NCI-H69 (cell line): ENCODE data around the gene NHS.

Experiments used
- DNase-seq: peaks from one replicate; lab custom pipeline; 2025; lab: John Stamatoyannopoulos, UW

Gene NHS

DNA sequence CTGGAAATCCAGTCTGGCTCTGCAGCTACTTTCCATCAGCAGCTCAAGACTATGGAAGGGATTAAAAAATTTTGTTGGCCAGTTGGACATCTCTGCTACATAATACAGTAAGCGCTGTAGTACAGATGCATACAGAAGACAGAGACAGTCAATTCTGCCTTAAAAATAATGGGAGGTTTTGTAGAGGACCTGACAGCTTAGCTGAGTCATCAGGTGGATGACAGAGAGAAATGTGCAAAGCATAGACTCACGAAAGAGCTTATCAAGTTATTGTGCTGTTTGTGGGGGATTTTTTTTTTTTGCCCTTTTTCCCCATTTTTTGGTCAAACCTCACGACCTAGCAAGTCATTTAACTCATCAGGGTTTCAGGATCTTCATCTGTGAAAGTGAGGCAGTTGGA, 213.3 kb downstream of the NHS start:
- DNase-seq: no peak

DNA sequence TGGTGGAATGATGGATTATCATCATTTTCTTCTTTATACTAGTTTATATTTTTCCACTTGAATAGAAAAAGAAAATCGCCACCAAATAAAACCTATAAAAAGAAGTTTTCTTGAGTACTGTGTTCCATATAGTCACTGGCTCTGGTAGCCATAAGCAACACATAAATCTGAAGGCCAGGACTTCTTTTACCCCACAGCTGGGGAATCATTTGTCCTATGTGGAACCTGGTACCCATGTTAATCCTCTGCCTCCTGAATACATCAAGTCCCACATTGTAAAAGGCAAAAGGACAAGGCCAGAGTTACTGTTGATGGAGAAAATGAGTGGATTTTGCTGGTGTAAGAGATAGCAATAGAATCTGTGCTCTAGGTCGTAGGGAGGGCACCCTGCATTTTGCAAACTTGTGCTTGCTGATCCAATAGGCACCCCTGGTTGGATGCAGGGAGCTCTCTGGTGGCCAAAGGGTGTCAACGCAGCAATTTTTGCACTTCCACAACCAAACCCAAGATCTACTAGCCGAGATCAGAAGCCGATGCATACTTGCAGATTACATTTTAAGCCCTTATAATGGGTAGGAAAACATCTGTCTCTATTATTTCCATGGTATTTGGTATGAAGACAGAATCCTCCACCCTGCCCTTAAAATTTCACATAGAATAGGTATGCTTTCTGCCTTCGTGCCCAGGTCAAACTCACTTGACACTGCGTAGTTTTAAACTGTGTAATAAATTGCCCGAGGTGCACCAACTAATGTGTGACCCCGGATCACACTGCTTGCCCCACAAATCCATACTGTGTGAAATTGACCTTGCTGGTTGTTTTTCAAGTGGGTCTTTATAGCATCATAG, 216.1 kb downstream of the NHS start:
- peak; percentile 80 for DNase-seq

DNA sequence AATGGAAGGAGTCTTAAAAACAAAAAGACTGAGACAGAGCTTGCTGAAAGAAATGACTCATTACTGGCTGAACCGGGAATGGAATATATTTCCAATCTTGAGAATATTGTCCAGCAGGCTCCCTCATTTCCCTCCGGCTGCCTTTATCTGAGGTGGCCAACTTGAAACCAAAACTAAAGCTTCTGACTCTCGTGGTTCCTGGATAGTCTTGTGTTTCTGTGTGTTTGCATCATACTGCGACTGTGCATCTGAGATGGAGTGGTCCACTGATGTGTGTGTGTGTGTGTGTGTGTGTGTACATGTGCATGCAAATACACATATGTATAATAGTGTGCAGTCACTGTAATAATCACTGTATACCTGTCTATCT, 216.7 kb downstream of the NHS start:
- peak; percentile 12 for DNase-seq

DNA sequence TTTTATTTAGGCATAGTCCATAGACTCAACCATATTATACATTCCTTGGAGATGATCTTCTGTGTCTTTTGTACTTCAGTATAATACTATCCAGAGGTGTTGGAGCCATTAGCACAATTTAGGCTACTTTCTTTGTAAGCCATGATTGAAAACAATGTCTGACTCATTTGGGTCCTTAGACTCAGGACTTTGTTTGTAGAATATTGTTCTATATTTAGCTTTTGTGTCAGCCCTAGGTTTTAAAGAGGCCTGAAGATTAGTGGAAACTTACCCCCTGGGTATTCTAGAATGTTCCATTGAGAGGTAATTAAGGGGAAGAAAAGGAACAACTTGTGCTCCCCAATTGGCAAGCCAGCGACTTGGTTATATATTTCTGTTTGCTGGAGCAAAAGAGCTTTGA, 217.1 kb downstream of the NHS start:
- DNase-seq: no peak

DNA sequence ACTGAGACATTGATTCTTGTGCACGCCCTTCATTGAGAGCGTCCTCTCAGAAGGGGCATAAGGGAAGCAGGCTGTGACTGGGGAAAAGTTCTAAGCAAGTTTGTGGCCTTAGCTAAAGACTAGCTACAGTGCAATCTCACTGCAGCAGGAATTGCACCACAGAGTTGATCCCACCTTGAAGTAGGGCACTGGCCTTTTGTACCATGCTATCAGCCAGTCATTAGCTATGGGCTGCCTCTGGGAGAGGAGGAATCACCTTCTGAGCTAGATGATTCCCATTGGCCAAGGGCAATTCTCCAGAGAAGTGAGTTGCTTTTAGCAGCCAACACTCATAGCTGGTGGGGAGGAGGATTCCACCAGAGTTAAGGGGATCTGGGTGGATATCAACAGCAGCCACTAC, 219.7 kb downstream of the NHS start:
- DNase-seq: no peak

DNA sequence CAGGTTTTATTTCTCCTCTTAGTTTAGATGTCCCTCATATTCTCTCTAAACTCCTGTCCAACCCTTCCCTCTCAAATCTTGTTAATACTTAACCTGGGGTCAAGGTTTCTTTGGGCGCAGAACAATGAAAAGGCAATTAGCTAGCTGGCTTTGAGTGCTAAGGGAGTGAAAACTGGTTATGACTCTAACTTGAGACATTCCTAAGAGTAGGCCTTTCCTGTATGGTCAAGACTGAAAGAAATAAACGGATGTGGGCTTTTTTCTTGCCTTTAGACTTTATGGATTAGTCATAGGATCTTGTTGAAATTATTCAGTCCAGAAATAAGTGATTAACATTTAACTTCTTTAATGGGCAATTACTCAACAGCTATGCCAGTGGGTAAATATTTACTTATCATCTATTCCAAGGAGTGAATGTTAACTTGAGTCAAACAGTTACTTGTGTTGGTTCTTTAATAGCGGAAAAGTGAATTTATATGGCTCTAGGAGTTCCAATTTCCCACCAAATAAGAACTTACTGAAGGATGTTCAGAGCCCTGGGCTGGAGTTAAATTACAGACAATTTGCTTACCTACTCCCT, 220.5 kb downstream of the NHS start:
- peak; percentile 36 for DNase-seq

DNA sequence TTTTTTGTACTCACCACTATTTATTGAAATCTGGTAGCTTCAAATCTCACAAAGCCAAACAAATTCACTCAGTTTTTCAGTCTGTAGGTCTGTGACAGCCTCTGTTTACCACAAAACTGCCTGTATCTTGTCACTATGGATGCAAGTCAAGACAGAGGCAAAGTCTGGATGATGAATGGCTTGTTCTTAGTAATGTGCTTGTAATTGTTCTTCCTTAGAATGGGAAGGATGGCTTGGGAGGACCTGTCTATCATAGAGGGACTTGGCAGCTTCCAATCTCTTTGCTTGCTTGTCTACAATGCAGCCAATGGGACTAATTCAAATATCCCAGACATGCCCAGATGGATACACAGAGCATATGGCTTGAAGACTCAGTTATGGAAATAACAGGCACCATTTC, 221.1 kb downstream of the NHS start:
- peak; percentile 20 for DNase-seq

DNA sequence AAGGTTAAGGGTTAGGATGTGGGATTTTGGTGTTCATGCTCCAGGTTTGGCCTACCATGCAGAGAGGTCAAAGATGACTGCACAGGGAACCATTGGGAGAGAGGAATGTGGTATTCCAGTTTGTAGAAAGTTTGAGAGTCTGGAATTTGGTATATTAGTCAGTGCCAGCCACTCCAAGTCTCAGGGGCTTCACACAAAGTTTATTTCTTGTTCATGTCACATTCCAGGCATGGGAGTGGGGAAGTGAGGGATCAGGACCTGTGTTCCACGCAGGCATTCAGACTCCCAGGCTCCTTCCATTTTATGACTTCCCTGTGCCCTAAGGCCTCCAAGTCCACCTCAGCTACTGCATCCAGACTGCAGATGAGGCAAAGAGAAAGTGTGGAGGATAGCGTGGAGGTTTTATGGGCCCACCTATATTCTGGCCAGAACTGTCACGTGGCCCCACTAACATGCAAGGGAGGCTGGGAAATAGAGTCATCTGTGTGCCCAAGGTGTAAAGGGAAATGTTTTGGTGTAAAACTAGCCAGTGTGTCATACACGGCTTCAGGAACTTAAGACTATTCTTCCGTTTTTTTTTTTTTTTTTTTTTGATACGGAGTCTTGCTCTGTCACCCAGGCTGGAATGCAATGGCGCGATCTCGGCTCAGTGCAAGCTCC, 221.7 kb downstream of the NHS start:
- no peak for DNase-seq

DNA sequence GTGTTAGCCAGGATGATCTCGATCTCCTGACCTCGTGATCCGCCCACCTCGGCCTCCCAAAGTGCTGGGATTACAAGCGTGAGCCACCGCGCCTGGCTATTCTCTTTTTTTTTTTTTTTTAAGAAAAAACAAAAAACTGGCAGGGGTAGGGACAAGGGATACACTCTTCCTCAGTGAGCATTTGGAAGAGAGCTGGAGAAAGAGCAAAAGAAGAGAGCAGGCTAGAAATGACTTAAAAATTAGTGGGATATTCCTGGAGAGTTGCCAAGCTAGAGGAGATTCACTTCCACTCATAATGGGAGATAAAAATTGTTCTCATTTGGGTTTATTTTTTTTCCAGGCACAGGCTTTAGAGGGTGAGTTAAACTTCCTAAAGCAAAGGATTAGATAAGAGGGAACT, 222.3 kb downstream of the NHS start:
- DNase-seq: no peak

DNA sequence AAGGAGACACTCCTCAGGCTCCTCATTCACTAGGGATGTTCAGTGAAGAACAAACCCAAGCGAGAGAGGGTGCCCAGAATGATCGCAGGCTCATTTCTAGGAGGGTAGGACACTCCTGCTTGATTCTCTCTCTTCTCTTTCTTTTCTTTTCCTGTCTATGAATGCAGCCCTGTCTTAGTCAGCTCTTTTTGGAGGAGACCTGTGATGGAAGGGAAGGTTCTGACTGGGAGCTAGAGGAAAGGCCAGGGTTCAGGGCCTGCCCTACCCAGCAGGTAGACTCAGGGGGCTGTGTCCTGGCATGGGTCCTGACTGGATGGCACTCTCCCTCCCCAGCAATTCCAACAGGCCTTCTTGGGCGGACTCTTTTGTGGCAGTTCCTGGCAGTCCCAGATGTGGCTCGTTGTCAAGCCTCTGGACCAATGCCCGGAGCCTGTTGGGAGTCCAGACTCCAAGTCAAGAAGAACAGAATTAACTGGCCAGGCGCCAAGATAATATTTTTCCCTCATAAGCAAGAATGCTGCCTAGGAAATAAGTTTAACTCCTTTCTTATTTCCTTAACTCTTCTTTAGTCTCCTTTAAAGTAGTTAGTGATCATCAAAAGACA, 222.9 kb downstream of the NHS start:
- peak; percentile 90 for DNase-seq

DNA sequence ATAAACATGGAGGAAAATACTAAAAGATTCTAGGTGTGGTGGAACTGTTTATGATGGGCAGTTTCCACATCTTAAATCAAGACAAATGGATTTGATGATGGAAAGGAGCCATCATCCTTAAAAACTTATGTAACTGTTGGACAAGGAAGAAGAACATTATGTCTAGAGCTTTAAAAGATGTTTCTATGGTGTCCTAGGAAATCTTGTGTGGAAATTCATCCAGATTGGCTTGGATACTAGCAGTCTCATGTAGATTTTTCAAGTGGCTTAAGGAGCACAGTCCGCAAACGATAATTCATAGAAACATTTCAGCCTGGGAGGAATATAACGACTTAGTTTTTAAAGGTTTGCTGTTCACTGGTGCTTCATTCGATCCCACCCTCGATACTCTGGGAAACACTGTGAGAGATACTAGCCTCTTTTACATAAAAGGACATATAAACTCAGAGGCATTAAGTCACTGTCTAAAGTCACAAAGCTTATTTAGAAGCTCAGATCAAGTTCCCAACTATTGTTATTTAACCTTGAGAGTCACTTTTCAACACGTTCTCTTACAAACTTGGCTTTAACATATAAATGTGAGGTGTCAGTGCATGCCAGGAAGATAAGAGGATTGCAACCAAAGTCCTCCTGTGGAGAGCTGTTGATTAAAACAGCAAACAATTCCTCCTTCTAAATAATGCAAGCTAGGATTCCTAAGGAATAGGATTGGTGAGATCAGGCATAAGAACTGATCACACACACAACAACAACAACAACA, 226.6 kb downstream of the NHS start:
- no peak for DNase-seq

DNA sequence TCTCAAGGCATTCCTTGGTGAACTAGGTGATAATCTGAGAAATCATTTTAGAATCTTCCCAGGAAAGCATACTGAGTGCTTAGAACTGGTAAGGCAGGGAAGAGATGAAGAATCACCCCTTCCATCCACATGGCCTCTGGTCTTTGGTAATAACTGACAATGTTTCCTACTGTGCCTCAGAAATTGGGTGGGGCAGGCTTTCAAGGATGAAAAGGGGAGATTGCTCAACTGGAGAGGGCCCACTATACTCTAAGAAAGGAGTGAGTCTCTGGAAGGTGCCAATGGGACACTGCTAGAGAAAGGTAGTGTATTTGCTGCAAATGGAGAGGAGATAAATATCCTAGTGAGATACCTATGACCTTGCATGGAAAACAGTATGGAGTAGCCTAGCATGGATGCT, 227.2 kb downstream of the NHS start:
- peak; percentile 20 for DNase-seq

DNA sequence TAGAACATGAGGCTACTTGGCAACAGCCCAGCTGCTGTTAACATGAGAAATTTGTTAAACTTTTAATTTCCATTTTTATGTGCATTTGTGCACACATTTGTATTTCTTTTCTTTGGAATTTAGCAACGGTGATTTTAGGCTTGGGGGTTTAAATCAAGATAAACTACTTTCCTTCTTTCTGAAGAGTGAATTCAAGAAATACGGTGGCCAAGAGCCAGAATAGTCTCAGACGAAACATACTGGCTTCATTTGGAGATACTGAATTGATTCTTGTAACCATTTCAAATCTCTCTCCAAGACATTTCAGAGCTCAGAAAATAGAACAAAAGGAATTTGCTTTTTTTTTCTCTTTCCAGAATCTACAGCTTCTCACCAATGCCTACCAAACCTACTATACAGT, 228.2 kb downstream of the NHS start:
- DNase-seq: no peak

DNA sequence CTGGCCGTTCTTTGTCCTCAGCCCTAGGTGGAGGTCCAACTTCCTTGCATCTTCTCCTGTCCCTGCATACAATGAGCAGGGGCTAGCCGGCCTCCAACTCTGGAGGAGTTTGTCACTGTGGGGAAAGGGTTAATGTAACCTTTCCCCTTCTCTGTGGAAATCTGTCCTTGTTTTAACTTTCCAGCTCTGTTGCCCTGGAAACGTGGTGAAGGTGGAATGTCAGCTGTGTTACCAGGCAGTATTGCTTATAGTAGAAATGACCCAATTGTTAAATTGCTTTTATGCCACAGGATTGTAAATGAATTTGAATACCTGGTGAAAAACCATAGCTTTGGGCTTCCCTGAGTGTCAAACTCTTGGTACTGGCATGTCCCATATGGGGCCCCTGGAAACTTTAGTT, 230.7 kb downstream of the NHS start:
- no peak for DNase-seq

DNA sequence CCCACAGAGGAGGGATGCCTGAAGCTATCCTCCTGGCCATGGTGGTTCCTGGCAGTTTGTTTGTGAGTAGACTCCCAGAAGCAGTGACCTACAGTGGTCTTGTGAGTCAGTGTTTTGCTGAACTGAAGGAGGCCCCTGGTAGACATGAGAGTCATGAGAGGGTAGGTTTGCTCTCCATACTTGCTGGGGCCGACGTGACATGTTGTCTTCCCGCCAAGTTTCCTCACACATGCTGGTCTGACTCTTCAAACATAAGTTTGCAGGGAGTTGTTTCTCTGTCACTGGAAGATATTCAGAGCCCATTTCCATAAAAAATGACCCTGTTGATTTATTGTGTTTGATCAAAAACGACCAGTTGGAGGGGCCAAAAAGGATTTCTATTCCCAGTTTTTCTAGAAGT, 231.2 kb downstream of the NHS start:
- DNase-seq: no peak

DNA sequence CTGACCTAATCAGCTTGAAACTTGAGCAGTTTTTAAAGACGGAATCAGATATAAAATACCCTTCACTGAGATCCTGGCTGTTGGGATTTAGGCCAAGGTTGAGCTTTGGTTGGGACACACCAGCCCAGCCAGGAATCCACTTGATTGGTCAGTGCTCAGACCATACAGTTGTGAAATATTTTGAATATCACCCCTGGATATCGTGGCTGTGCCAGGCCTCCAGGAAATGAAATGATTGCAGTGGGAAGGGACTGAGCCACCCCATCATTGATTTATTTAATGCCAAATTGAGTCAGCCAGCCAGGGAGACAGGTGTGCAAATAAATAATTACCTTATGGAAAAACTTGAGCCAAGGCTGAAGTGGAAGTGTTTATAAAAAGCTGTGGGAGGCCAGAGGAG, 233.9 kb downstream of the NHS start:
- DNase-seq: peak; percentile 94

DNA sequence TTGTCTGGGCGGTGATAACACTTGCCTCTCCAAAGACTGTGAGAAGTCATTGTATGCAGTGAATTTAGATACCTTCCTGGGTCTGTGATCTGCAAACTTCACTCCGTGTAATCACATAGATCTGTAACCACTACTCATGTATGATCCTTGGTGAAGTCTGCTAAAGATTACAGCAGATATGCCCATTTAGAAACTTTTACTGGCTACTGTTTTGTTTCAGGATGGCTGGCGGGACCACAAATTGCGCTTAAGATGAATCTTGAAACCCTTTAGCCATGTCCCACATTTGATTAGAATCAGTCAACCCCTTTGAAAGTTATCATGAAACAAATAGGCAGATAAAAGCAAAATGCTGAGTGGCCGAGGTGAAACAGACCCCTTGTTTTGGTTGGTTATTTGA, 235.8 kb downstream of the NHS start:
- no peak for DNase-seq

DNA sequence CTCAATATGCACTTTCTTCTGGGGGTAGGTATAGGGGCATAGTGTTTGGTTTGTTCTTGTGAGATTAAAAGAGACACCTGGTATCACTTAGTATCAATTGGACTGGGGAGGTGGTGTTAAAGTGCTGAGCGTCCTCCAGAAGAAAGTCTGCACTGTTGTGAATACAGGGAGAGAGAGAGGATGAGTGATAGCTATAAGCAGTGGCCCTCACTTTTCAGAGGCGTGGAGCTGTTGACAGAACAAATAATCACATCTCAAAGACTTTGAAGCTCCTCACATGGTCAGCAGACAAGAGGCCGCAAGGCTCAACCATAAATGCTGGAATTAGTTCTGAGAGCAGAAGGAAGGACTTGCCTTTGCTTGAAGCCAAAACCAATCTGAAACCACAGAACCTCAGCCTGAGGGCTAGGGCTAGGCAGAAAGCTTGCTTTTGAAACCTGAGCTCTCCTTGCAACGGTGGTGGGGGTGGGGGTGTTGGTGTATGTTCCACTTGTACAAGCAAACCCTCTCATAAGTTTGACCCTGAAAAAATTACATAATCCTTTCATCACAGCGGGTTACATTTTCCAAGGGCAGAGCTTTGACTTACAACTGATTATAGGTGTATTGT, 239.1 kb downstream of the NHS start:
- peak; percentile 91 for DNase-seq

DNA sequence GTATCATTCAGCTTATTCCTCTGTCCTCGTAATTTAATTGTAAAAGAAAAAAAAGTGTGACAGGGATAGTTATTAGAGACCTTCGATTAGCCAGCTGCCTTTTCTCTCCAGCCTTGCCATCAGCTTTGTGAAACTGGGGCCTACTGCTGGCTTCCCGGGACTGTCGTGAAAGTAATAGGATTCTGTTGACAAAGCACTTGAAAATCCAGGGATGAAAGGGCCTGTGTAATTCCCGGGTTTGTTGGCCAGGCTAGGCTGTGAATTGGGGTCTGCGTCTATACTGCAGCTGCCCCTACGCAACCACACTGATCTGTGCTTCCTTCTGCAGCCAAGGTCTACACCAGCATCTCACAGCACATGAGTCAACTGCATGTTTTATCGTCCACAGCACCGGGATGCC, 241.9 kb downstream of the NHS start:
- DNase-seq: peak; percentile 59

DNA sequence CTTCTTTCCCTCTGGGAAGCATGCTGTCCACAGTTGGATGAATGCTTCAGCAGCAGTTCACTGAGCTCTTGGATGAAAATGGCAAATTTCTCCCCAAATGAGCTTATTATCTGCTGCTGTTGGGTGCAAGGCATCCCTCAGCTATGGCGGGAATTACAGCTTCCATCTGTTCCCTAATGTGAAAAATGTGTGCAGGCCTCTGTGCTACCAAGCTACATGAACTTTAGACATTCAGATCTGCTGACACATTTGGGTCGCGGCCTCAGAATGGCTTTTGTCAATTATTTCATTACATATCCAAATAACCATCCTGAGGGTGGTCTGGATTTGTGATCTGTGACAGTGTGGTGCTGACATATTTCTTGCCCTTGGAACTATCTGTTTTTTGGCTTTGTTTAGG, 242.8 kb downstream of the NHS start:
- DNase-seq: peak; percentile 30

DNA sequence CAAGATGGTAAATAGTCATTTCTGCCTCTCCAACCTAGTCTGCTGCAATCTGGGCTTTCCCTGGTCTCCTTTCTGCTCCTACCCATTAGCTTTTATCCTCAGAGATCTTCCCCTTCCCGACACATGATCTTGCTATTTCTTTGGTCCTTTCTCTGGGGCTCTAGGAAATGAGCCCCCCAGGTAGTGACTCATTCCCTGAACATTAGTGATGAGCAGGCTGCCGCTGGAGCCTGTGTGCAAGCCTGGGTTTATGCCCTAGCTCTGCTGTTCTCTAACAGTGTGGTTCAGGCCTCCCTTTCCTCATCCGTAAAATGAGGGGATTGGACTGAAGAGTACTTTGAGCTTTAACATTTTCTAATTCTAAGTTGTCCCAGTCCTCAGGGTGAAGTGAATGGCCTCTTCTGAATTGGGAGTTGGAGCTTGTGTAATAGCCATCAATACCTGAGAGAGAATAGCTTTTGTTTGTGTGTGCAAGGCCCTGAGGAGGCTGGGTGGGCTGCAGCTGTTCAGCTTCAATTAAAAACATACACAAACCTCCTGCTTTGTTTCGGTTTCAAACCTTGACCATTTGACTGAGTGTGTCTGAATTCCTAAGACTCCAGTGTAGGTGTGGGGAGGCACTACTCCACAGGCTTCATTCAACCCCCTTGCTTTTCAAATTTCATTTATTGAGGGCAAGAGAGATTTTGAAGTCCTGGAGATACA, 246.7 kb downstream of the NHS start:
- peak; percentile 43 for DNase-seq
